ENCODE measurements around the gene FOSL1. TPM values are rescaled to one million over a fixed set of nuclear protein-coding genes. Genes with fewer than 3 reads are reported as not detected.

FOSL1 gene
- total RNA-seq, 2 experiments from 2014 or later = 0.88 TPM; not detected in 1

GRCh38 chr11:65868076-65868667 is 32.0 kb downstream of the FOSL1 start:
- Histone ChIP-seq H3K4me1 (ENCODE audit: insufficient read depth, low read length, poor library complexity, severe bottlenecking) (peaks cover 25% of the 10 kb centered on the region), H3K4me2 (ENCODE audit: low read length) (no peak overlapping the region), H3K9me2 (ENCODE audit: insufficient read depth, low read length) (no peaks in the 10 kb centered on the region), H4K20me1 (ENCODE audit: insufficient read depth, low read length) (no peaks in the 10 kb centered on the region), H3K4me3 (ENCODE audit: low read depth, low read length, poor library complexity, severe bottlenecking) (no peak overlapping the region), H3K9me3 (ENCODE audit: low read length) (no peaks in the 10 kb centered on the region), H3K27ac (ENCODE audit: low read depth, low read length, poor library complexity, severe bottlenecking) (no peak overlapping the region), H3K36me3 (ENCODE audit: insufficient read depth, low read length) (peaks cover 42% of the 10 kb centered on the region), H2AFZ (ENCODE audit: low read length) (no peak overlapping the region), H3K79me2 (ENCODE audit: insufficient read depth, low read depth, low read length) (no peaks in the 10 kb centered on the region)
- intact Hi-C loops (cut with micrococcal nuclease; ENCODE audit: unreplicated experiment) = no loop called here
- BruUV-seq (replicated peaks) = no TSS peak
- ChIA-PET CTCF (ENCODE audit: unreplicated experiment) (no interaction called here), POLR2A (interaction anchor here (0.6 to 1.4 kb wide), 2 partner anchors 21 to 45 kb away, joined by 3 to 7 read pairs; partner anchors contain the start of gene FIBP)
- DNase-seq (ENCODE audit: low spot score) = no peak
- no peak for TF ChIP-seq CTCF (conservative IDR thresholded peaks at IDR 0.05; ENCODE audit: low read length)
- TF ChIP-seq EZH2phosphoT487 (IDR thresholded peaks at IDR 0.05; ENCODE audit: borderline replicate concordance, low read depth, low read length) = no peak

DNA sequence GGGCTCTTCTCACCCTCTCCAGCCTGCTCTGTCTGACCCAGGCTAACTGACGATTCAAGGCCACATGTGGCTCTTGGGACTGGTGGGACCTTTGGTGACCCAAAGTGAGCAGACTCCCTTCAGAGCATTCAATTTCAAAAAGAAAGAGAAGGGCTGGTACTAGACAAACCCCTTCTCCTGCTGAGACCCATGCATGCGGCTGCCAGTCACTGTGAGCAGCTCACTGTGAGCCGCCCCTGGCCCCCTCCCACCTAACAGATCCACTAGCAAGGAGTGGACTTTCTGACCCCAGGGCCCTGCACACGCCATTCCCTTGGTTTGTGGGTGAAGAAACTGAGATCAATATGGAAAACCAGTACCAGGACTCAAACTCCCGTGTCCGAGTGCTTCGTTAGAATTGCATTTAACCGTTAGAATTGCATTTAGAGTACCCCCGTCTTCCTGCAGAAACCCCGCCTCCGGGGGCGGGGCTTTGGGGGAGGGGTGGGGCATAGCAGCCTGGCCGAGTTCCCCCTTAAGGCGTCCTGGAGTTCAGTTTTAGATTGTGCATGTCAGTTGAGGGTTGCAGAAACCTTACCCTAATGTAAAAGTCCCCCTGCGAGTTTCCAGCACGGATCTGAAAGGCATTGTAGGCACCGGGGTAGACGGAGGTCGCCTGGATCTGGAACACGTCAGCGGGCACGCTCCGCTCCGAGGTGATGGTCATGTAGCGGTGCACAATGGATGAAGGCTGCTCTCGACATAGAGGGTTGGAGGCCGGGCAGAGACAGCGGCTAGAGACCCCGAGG is 32.7 kb downstream of the FOSL1 start:
- Histone ChIP-seq H3K36me3 (ENCODE audit: insufficient read depth, low read length) (peaks cover 49% of the 10 kb centered on the region), H3K9me3 (ENCODE audit: low read length) (no peaks in the 10 kb centered on the region), H3K79me2 (ENCODE audit: insufficient read depth, low read depth, low read length) (no peaks in the 10 kb centered on the region), H4K20me1 (ENCODE audit: insufficient read depth, low read length) (no peaks in the 10 kb centered on the region), H2AFZ (ENCODE audit: low read length) (no peak overlapping the region), H3K4me2 (ENCODE audit: low read length) (peak overlapping the region; percentile 15; the same call in 1 of the 2 replicates), H3K4me3 (ENCODE audit: low read depth, low read length, poor library complexity, severe bottlenecking) (no peak overlapping the region), H3K4me1 (ENCODE audit: insufficient read depth, low read length, poor library complexity, severe bottlenecking) (peaks cover 21% of the 10 kb centered on the region), H3K27ac (ENCODE audit: low read depth, low read length, poor library complexity, severe bottlenecking) (peak overlapping the region; percentile 28), H3K9me2 (ENCODE audit: insufficient read depth, low read length) (no peaks in the 10 kb centered on the region)
- intact Hi-C loops (cut with micrococcal nuclease; ENCODE audit: unreplicated experiment) = no loop called here
- TF ChIP-seq EZH2phosphoT487 (IDR thresholded peaks at IDR 0.05; ENCODE audit: borderline replicate concordance, low read depth, low read length) = no peak
- no peak for TF ChIP-seq CTCF (conservative IDR thresholded peaks at IDR 0.05; ENCODE audit: low read length)
- peak; percentile 54 for DNase-seq (ENCODE audit: low spot score)
- CTCF ChIA-PET (ENCODE audit: unreplicated experiment) = no interaction called here
- POLR2A ChIA-PET = interaction anchor here (1.5 kb wide), 1 partner anchor 21 kb away, joined by 3 read pairs; the partner anchor contains the start of gene FIBP
- no TSS peak for BruUV-seq (replicated peaks)

Measured in OCI-LY7 (cell line).